Measurements from ENCODE around the gene PPFIA3. TPM values are rescaled to one million over a fixed set of nuclear protein-coding genes. Genes with fewer than 3 reads are reported as not detected.

The PPFIA3 gene
- total and polyA plus RNA-seq, 2 donors (not counting 1 experiment from before 2014, with no cell fraction given): 2.1 to 3.4 TPM

DNA sequence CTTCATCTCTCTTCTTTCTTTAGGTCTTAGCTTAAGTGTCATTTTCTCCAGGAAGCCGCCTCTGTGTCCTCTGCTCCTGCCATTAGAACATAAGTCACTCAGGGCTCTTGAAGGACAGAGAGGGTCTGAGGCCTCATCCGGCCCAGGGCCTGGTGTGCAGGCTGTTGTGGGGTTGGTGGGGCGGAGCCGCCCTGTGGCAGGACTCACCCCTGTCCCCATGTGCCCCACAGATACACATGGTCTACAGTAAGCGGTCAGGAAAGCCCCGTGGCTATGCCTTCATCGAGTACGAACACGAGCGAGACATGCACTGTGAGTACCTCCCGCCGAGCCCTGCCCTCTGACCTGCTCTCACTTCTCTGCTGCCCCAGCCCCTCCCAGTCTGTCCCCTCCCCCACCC is 18.2 kb upstream of the PPFIA3 start:
- peaks cover 8% of the 10 kb centered on the region for H3K4me1 Mint-ChIP-seq
- no peak overlapping the region for H3K4me2 ChIP-seq (replicated peaks; ENCODE audit: low read depth, low read length, poor library complexity, severe bottlenecking)
- no peaks in the 10 kb centered on the region for H3K9me3 ChIP-seq (ENCODE audit: control extremely low read depth in 1 of 3, control insufficient read depth in 2 of 3, insufficient read depth in 1 of 3, low read length in 2 of 3)
- no peaks in the 10 kb centered on the region for H3K27me3 Mint-ChIP-seq
- TF ChIP-seq EZH2 (IDR thresholded peaks at IDR 0.05; ENCODE audit: borderline replicate concordance, insufficient read depth, low read depth, low read length, poor library complexity, severe bottlenecking): no peak
- TF ChIP-seq, protein P1, sequence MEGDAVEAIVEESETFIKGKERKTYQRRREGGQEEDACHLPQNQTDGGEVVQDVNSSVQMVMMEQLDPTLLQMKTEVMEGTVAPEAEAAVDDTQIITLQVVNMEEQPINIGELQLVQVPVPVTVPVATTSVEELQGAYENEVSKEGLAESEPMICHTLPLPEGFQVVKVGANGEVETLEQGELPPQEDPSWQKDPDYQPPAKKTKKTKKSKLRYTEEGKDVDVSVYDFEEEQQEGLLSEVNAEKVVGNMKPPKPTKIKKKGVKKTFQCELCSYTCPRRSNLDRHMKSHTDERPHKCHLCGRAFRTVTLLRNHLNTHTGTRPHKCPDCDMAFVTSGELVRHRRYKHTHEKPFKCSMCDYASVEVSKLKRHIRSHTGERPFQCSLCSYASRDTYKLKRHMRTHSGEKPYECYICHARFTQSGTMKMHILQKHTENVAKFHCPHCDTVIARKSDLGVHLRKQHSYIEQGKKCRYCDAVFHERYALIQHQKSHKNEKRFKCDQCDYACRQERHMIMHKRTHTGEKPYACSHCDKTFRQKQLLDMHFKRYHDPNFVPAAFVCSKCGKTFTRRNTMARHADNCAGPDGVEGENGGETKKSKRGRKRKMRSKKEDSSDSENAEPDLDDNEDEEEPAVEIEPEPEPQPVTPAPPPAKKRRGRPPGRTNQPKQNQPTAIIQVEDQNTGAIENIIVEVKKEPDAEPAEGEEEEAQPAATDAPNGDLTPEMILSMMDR (IDR thresholded peaks at IDR 0.05): no peak
- H3K79me2 ChIP-seq (ENCODE audit: control insufficient read depth, insufficient read depth, low read length): peaks cover 35% of the 10 kb centered on the region
- ATAC-seq (ENCODE audit: low read depth) (no peak), DNase-seq (no peak)
- ChIA-PET POLR2A (no interaction called here), CTCF (interaction anchor here (0.9 to 4.4 kb wide), 3 partner anchors 10 to 191 kb away, joined by 3 to 82 read pairs (median 4); no protein-coding TSS in a partner anchor)
- no peak overlapping the region for H3K27ac ChIP-seq (ENCODE audit: low read length in 2 of 2)
- H3K9me3 Mint-ChIP-seq (ENCODE audit: insufficient read depth): no peaks in the 10 kb centered on the region
- H2AFZ ChIP-seq (ENCODE audit: insufficient read depth, low read depth, low read length, poor library complexity, severe bottlenecking): no peak overlapping the region
- H3K4me3 ChIP-seq (ENCODE audit: control extremely low read depth in 1 of 5, extremely low read depth in 1 of 5, insufficient read depth in 1 of 5, low read depth in 2 of 5, low read length in 4 of 5): no peak overlapping the region
- H3K4me3 Mint-ChIP-seq: no peak overlapping the region
- 92% methylated on average over 5 of the region's 12 CpGs for WGBS (ENCODE audit: insufficient coverage)
- H4K20me1 ChIP-seq (ENCODE audit: control insufficient read depth, insufficient read depth, low read length, poor library complexity, severe bottlenecking): peaks cover 86% of the 10 kb centered on the region
- peaks cover 13 to 14% of the 10 kb centered on the region in 2 donors for H3K4me1 ChIP-seq (ENCODE audit: control insufficient read depth in 2 of 2, insufficient read depth in 2 of 2, low read length in 2 of 2)
- no peak overlapping the region for H3K9ac ChIP-seq (ENCODE audit: low read length)
- no peaks in the 10 kb centered on the region for H3K27me3 ChIP-seq (replicated peaks in 1 of 4; ENCODE audit: control extremely low read depth in 1 of 4, control insufficient read depth in 3 of 4, insufficient read depth in 4 of 4, low read length in 3 of 4)
- no peak overlapping the region for H3K27ac Mint-ChIP-seq
- peaks cover 1 to 77% of the 10 kb centered on the region in 2 experiments for H3K36me3 ChIP-seq (replicated peaks in 1 of 2; ENCODE audit: control extremely low read depth in 1 of 2, control insufficient read depth in 1 of 2, extremely low read depth in 1 of 2, insufficient read depth in 2 of 2, low read length in 1 of 2)
- intact Hi-C loops (cut with micrococcal nuclease): no loop called here

DNA sequence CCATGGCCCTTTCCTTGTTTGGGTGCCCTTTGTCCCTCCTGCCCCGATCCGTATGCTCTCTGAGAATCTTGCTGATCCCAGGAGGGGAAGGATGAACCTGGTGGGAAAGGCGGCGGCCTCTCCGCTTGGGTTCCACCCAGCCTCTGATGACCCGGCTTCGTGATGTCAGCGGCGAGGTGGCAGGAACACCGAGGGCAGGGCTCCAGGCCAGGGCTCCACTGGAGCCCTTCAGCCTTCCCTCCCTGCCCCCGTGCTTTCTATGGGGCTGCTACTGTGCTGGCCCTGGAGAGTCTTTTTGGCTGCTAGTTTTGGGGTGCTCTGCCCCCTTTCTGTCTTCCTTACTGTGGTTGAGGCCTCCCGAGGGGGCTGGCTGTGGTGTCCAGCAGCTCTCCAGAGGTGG is 17.0 kb upstream of the PPFIA3 start:
- peaks cover 87% of the 10 kb centered on the region for H4K20me1 ChIP-seq (ENCODE audit: control insufficient read depth, insufficient read depth, low read length, poor library complexity, severe bottlenecking)
- H3K4me3 ChIP-seq (ENCODE audit: control extremely low read depth in 1 of 5, extremely low read depth in 1 of 5, insufficient read depth in 1 of 5, low read depth in 2 of 5, low read length in 4 of 5): no peak overlapping the region
- Mint-ChIP-seq H3K9me3 (ENCODE audit: insufficient read depth) (no peaks in the 10 kb centered on the region), H3K27me3 (no peaks in the 10 kb centered on the region), H3K27ac (no peak overlapping the region), H3K4me3 (no peak overlapping the region), H3K4me1 (peaks cover 8% of the 10 kb centered on the region)
- H3K4me1 ChIP-seq (ENCODE audit: control insufficient read depth in 2 of 2, insufficient read depth in 2 of 2, low read length in 2 of 2): peaks cover 13 to 14% of the 10 kb centered on the region in 2 donors
- peaks cover 35% of the 10 kb centered on the region for H3K79me2 ChIP-seq (ENCODE audit: control insufficient read depth, insufficient read depth, low read length)
- peaks cover 1 to 83% of the 10 kb centered on the region in 2 experiments for H3K36me3 ChIP-seq (replicated peaks in 1 of 2; ENCODE audit: control extremely low read depth in 1 of 2, control insufficient read depth in 1 of 2, extremely low read depth in 1 of 2, insufficient read depth in 2 of 2, low read length in 1 of 2)
- ChIA-PET CTCF (interaction anchor here (1.1 kb wide), 1 partner anchor 105 kb away, joined by 4 read pairs; no protein-coding TSS in a partner anchor), POLR2A (no interaction called here)
- H2AFZ ChIP-seq (ENCODE audit: insufficient read depth, low read depth, low read length, poor library complexity, severe bottlenecking): no peak overlapping the region
- no peak for DNase-seq
- no peaks in the 10 kb centered on the region for H3K27me3 ChIP-seq (replicated peaks in 1 of 4; ENCODE audit: control extremely low read depth in 1 of 4, control insufficient read depth in 3 of 4, insufficient read depth in 4 of 4, low read length in 3 of 4)
- TF ChIP-seq, protein P1 (IDR thresholded peaks at IDR 0.05): no peak
- no peak for TF ChIP-seq EZH2 (IDR thresholded peaks at IDR 0.05; ENCODE audit: borderline replicate concordance, insufficient read depth, low read depth, low read length, poor library complexity, severe bottlenecking)
- no peak overlapping the region for H3K27ac ChIP-seq (ENCODE audit: low read length in 2 of 2)
- 92% methylated on average over 12 of the region's 12 CpGs for WGBS (ENCODE audit: insufficient coverage)
- ATAC-seq (ENCODE audit: low read depth): no peak
- no peak overlapping the region for H3K9ac ChIP-seq (ENCODE audit: low read length)
- intact Hi-C loops (cut with micrococcal nuclease): no loop called here
- no peak overlapping the region for H3K4me2 ChIP-seq (replicated peaks; ENCODE audit: low read depth, low read length, poor library complexity, severe bottlenecking)
- H3K9me3 ChIP-seq (ENCODE audit: control extremely low read depth in 1 of 3, control insufficient read depth in 2 of 3, insufficient read depth in 1 of 3, low read length in 2 of 3): no peaks in the 10 kb centered on the region
